ENCODE results near the gene ACSL6.

The ACSL6 gene

DNA sequence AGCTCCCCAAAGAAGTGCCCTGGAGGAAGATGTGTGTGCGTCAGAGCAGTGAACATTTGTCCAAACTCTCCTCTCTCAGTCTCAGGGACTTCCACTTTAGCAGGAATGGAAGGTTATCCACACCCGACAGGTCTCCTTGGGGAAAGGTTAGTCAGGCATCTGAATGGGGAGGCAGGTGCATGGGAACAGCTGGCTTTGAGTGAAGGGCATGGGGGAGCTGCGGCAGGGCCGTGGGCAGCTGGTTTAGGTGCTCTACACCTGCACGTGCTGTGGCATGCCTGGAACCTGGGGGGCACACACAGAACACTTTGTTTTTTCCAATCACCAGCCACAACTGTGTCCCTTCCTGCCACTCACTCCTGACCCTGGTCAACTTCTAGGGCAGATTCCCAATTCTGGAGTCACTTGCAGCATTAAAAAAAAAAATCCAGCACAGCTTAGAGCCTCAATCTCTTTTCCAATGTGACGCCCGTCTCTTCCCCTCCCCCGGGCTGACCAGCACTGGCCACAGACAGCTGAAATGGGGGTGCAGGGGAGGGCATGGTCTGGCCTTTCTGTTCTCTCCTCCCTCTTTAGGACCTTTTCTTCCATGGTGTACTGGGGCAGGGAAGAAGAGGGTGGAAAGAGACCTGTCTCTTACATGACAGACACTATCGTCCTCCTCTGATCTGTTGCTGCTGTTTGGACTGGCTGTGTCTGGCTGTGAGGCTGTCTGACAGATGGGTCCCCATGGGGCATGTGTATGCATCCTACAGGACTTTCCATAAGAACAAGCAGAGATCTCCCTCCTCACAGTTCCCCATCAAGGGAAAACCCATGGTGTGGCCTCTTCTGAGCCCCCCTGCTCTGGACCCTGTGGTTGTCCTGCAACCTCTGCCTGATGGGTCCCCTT, 39.4 kb upstream of the ACSL6 start:
- no peak overlapping the region for H3K4me3 ChIP-seq (ENCODE audit: low read length)
- no peak for DNase-seq (ENCODE audit: low read depth, low spot score)

DNA sequence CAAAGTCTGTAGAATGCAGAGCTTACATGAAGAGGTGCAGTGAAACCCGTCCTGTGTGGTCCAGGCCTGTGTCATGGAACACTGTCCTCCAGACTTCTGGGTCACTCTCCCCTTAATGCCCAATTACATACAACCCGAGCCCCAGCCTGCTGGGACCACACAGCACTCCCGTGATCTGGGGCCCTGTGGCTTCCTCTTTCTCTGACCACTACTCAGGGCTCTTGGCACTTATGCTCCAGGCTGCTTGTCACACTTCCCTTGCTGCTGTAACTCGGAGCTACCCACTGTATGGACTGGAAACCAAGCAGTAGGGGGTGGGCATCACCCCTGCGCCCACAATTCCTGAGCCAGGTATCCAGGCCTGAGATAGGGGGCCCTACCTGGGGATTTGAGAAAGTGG, 38.7 kb upstream of the ACSL6 start:
- no peak overlapping the region for H3K4me3 ChIP-seq (ENCODE audit: low read length)
- DNase-seq (ENCODE audit: low read depth, low spot score): no peak

DNA sequence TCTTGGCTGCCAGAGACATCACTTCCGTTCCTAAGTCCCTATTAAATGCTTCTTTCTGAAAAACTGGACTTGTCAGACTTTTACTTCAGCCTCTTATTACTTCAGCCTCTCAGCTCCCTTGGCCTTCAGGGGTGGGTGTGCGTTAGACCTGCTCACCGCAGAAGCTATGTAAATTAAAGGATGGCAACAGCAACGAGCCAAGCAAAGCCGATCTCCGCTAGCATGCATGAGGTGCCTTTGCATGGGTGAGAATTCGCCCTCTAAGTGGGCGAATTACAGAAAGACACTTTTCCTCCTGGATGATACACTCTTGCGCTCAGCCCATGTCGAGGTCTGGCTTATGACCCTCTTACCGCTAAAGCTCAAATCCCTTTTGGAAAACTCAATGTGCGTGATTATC, 38.1 kb upstream of the ACSL6 start:
- DNase-seq (ENCODE audit: low read depth, low spot score): no peak
- H3K4me3 ChIP-seq (ENCODE audit: low read length): no peak overlapping the region

DNA sequence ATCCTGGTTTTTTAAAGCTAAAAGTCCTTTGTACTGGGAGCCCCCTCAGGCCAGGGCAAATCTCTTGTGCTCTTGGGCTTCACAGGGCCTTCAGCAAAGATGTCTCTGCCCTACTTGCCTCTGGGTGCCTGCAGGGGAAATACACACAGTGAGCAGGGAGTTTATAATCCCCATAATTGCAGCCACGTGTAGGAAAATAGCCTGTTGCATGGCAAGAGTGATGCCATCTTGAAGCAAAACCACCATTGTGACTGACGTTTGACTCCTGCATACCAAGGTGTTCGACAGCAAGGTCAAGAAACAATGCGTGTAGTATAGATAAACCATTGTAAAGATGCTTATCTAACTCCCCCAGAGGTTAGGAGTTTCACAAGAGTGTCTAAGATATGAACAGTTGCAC, 37.6 kb upstream of the ACSL6 start:
- DNase-seq (ENCODE audit: low read depth, low spot score): no peak
- H3K4me3 ChIP-seq (ENCODE audit: low read length): no peak overlapping the region

DNA sequence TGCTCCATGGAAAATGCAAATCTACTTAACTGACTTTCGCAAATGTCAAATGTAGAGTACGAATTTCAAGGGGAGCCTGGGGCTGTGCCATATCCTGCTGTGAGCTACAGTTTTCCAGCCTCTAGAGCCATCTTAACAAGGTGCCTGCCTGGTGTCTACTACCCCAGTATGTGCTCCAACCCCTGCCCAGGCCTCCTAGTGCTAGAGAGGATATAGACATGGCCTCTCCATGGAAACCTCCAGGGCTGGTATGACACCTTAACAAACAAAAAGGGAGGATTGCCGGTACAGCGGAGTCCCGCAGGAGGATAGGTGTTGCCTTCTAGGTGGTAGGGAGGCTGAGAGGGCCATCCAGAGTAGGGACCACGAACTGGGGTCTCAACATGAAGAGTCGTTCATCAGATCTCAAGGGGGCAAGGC, 35.4 kb upstream of the ACSL6 start:
- DNase-seq (ENCODE audit: low read depth, low spot score): no peak
- H3K4me3 ChIP-seq (ENCODE audit: low read length): no peak overlapping the region

DNA sequence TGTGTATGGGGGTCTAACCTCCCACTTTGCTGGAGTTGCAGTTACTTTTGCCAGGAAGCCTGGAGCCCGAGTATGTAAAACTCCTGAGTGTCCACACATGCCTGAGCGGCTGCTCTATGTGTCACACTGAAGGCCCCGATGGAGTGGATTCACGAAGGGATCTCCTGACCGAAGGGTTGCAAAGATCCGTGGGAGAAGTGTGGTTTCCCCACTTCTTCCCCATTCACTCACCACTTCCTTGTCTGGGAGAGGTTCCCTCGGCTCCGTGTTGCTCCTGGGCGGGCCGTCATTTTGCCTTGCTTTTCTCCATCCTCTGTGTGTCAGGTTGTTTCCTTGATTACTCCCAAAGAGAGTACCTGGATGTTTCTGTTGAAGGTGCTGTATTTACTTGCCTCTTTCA, 32.7 kb upstream of the ACSL6 start:
- no peak overlapping the region for H3K4me3 ChIP-seq (ENCODE audit: low read length)
- DNase-seq (ENCODE audit: low read depth, low spot score): no peak

DNA sequence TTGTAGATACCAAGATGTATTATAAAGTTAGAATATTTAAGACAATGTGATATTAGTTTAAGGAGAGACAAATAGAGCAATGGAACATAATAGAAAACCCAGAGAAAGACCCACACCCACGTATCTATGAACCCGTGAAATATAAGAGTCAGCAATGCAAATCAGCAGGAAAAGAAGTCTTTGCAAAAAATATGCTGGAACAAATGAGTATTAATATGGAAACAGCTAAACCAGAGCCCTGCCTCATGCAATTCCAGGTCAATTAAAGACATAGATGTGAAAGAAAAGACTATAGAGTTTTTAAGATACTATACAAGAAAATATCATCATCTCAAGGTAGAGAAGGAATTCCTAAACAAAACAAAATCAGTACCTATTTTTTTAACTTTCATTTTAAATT, 25.9 kb upstream of the ACSL6 start:
- DNase-seq (ENCODE audit: low read depth, low spot score): no peak
- no peak overlapping the region for H3K4me3 ChIP-seq (ENCODE audit: low read length)

DNA sequence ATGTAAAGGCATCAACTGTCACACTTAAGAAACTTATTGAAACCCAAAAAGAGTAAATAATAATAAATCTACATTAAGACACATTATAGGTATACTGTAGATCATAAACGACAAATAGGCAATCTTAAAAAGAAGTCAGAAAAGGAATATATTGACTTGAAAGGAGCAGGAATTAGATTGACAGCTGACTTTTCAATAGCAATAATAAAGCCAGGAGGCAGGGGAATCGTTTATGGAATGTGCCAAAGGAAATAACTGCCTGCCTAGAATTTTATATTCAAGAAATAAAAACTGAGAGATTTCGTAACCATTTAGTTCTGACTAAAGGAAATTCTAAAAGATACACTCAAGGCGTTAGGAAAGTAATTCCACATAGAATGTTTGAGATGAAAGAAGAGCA, 21.7 kb upstream of the ACSL6 start:
- no peak overlapping the region for H3K4me3 ChIP-seq (ENCODE audit: low read length)
- no peak for DNase-seq (ENCODE audit: low read depth, low spot score)

DNA sequence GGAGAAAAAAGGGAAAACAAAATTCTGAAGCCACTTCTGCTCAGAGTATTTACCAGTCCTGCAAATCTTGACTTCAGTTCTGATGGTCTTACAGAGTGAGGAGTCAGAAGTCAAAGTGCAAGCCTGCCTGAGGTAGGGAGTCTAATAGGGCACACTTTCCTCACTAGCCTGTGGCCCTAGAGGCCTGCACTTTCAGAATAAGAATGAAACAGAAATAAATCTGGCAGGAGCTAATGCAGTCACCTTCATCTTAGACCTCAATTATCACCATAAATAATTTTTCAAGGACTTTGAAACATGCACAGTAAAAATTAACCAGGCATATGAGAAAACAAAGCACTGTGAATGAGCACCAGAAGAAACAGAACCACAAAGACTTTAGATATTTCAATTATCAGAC, 20.7 kb upstream of the ACSL6 start:
- DNase-seq (ENCODE audit: low read depth, low spot score): no peak
- no peak overlapping the region for H3K4me3 ChIP-seq (ENCODE audit: low read length)

DNA sequence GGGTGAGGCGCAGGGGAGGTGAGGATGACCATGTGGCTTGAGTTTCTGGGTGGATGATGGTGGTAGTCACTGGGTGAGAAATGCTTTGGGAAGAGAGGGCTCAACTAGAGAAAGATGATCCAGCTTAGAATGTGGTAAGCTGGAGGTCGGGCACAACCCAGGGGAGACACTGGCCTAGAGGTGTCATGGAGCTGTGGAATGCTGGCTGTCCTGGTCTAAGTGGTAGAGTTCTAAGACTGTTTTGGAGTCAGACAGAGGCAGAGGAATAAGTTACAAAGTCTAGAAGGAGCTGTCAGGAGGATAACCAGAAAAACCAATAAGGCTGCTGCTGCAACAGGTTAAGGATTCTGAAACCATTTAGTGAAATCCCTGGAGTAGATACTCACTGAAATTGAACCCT, 19.2 kb upstream of the ACSL6 start:
- H3K4me3 ChIP-seq (ENCODE audit: low read length): no peak overlapping the region
- DNase-seq (ENCODE audit: low read depth, low spot score): no peak

DNA sequence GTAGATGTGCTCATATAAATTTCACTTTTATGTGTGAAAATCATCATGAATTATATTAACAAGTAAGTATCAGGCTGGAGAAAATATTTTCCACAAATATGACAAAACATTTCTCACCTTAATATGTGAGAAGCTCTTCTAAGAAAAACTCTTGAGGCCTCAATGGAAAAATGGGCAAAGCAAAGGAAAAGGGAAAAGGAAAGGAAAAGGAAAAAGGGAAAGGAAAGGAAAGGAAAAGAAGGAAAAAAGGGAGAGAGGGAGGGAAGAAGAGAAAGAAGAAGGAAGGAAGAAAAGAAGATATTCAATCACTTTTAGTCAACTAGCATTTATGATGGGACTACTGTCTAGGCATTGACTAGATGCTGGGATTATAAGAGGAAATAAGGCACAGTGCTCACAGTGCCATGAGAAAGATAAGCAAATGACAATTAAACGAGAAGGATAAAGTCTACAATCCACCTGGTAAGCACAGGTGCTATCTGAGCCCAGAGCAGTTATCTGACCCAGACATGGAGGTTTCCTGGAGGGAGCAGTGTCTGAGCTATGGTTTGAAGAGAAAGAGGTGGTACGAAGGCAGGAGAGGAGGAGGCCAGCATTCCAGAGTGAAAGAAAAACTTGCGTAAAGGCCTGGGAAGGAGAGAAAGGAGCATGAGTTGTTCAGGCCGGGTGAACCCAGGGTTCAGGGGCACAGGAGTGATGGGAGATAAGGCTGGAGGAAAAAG, 18.3 kb upstream of the ACSL6 start:
- H3K4me3 ChIP-seq (ENCODE audit: low read length): no peak overlapping the region
- DNase-seq (ENCODE audit: low read depth, low spot score): no peak

DNA sequence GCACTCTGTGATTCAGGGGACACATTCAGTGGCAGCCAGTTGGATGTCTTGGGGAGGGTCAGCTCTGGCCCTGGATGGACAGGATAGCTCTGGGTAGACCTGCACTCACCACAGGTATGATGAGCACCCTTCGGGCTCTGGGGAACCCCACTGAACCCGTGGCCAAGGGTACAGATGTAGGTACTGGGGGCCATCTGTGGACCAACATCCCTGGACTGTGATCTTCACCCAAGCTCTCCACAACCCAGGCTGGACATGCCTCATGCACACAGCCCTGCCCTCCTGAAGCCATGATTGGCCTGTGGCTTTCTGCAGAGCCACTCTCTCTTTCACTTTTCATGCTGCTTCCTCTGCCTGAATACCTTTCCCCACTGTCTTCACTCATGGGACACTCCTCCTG, 15.6 kb upstream of the ACSL6 start:
- no peak overlapping the region for H3K4me3 ChIP-seq (ENCODE audit: low read length)
- DNase-seq (ENCODE audit: low read depth, low spot score): no peak

DNA sequence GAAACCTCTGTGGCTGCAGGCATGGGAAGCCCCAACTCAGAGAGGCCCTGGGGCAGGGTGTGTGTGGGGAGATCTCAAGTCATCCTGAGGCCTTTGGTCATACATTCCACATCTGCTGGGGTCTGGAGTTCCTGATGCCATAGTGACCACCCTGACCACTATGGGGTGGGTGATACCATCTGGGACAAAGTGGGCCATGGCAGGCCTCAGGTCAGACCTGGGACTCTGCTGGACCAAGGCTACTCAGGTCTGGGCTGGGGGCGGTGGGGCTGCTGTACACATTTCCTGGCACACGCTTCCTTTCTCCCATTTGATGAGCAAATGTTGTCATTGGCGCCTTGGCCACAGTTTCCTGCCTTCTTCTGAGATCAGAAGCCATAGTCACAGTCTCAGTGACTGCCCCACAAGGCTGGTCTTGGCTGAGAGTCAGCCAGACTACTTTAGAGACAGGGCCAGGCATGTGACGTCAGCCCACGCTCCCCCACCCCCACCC, 15.1 kb upstream of the ACSL6 start:
- DNase-seq (ENCODE audit: low read depth, low spot score): peak; percentile 37

DNA sequence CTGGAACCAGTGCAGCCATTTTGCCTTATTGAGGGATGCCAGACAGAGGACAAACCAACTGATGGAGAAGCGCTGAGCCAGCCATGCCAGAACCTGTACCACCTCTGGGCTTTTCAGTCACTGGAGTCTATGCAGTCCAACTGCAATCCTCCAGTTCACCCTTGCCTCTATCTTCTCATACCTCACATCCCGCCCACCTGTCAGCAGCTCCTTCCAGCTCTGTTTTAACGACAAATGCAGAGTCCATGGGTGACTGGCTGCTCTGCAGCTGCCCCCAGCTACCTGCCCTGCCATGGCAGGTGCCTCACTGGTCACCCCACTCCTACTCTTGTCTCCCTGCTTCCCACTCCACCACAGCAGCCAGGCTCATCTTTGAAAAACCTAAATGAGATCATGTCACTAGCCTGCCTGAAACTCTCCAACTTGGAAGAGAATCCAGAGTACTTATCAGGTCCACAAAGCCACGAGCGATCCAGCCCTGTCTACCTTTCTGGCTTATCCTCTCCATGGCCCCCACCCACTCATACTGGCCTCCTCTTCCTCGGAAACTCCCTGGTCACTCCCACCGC, 14.0 kb upstream of the ACSL6 start:
- no peak for DNase-seq (ENCODE audit: low read depth, low spot score)
- H3K4me3 ChIP-seq (ENCODE audit: low read length): no peak overlapping the region

More for the DNA sequence above, 15.1 kb upstream of the ACSL6 start:
- no peak overlapping the region for H3K4me3 ChIP-seq (ENCODE audit: low read length)

DNA sequence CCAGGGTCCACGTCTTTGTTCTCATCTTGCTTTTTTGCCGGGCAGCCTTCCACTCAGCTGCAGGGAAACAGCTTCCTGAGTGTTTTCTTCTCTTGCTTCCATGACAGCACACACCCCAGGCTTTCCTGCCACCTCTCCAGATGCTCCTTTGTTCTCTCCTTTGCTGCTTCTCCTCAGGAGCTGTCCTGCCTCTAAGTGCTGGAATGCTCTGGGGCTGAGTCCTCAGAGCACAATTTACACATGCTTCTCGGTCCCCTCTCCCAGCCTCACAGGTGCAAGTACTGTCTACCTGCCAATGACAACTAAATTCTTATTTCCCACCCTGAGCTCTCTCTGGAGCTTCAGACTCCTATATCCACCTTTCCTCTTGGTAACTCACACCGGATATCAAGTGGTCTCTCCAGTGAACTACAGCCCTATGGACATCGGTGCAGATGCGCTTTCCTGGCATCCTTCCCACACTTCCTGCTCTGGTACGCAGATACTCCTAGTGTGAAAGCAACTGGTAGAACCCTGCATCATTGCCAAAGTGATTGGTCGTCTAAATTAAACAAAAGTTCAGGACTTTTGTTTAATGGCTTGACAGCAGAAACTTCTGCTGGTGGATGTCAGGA, 13.4 kb upstream of the ACSL6 start:
- DNase-seq (ENCODE audit: low read depth, low spot score): no peak

DNA sequence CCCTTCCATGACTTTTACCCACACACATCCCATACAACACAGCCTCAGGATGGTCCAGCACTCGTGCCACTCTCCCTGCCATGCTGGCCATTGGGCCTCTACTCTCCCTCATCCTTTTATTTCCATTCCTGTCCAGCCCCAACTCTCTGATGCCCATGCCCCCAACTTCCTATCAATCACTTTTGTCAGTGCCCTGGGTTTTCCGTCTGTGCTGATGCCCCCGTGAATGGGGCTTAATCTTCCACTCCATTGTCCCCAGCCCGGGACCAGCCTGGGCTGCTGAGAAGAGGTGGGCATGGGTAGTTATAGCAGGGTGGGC, 12.6 kb upstream of the ACSL6 start:
- H3K4me3 ChIP-seq (ENCODE audit: low read length): no peak overlapping the region
- no peak for DNase-seq (ENCODE audit: low read depth, low spot score)

More for the DNA sequence above, 13.4 kb upstream of the ACSL6 start:
- no peak overlapping the region for H3K4me3 ChIP-seq (ENCODE audit: low read length)

DNA sequence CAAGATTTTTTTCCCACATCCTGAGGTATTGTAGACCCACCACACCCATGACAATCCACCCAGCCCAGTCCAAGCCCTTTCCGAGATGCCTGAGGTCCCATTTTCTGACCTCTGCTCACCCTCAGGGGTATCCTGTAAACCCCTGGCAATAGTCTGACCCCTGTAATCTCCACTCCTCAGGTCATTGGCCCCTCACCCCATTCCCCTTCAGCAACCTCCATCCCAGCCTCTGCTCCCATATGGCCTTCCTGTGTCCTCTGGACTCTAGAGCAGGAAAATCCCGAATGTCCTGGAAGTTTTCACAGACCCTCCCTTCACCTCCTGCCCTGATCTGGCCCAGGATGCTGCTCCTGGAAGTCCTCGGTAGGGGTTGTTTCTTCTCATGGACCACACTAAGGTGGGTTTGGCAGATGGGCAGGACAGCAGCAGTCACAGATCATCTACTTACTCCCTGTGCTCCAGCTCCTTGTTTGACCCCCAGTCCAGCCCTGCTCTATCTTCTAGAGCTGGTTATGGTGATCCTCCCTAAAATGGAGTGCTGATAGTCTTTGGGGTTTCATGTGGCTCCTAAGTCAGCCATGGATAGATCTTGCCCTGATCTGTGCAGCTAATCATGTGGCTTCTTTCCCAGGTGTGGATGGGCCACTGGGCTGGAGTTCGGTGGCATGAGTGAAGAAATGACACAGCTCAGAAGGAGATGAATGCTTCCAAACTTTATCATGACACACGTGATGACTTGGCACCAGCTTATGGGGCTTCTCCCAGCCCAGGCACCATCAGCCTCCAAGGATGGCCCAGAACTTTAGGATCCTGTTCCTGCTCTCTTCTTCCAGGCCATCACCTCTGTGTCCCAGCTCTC, 12.0 kb upstream of the ACSL6 start:
- no peak overlapping the region for H3K4me3 ChIP-seq (ENCODE audit: low read length)
- no peak for DNase-seq (ENCODE audit: low read depth, low spot score)

DNA sequence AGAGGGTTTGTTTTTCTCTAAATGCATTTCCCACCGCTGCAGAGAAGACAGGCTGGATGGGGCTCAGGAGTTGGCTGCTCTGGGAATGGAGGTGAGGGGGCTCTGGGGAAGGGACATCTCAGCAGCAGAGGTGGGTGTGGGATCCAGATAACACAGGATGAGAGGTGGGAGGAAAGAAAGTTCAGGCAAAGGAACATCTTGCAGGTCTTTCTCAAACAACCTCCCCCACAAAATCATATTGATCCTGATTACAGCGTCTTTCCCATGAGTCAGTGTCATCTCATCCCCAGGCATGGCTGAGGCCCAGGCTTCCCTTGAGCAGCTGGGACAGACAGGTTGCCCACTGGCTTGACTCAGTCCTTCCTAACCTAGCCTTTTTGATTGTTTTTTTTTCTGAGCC, 11.3 kb upstream of the ACSL6 start:
- no peak for DNase-seq (ENCODE audit: low read depth, low spot score)

DNA sequence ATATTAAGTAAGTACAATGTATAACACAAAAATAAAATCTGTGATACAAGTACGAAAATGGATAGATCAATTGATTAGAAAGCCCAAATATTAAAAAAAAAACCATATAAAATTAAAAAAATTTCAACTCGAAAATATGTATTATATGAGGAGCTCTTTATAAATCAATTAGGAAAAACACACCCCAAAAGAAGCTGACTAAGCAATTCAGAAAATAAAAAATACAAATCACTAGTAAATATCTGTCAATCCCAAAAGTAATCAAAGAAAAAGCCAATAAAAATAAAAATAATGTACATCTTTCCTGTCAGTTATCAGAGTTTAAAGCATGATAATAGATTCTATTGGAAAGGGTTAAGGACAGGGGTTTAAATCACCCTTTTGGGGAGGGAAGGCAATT, 10.2 kb upstream of the ACSL6 start:
- no peak overlapping the region for H3K4me3 ChIP-seq (ENCODE audit: low read length)
- DNase-seq (ENCODE audit: low read depth, low spot score): no peak

More for the DNA sequence above, 11.3 kb upstream of the ACSL6 start:
- no peak overlapping the region for H3K4me3 ChIP-seq (ENCODE audit: low read length)
